H1 (cell line): ENCODE data around the gene RCAN2. TPM values are rescaled to one million over a fixed set of nuclear protein-coding genes. Genes with fewer than 3 reads are reported as not detected.

Experiments used
- CTCF ChIA-PET: fragments of 300-600 bp; sonication (Branson Sonifier 250); formaldehyde crosslinking; loops from one replicate; lab custom pipeline; 2021; ENCODE audit not compliant: partially characterized antibody; lab: Charles Lee
- POLR2A ChIA-PET: fragments of 300-600 bp; sonication (Branson Sonifier 250); formaldehyde crosslinking; loops from one replicate; lab custom pipeline; 2021; ENCODE audit warnings: inconsistent platforms; ENCODE audit not compliant: partially characterized antibody; lab: Charles Lee
- DNase-seq, 2 experiments: peaks; one replicate each; pipeline versions ENCODE4 v3.0.0 to v3.0.0-alpha.2; 2010 to 2022; ENCODE audit warnings: low spot score in 2 of 2, low read depth in 1 of 2, mixed read lengths in 1 of 2
- FAIRE-seq: peaks from 2 replicates; lab custom pipeline; 2011; peaks lifted over from hg19 to GRCh38; lab: Jason Lieb, UNC
- H2AFZ ChIP-seq: 2 replicates; pipeline ENCODE4 v1.8.1; 2012; ENCODE audit warnings: low read length, inconsistent platforms
- H2AK5ac ChIP-seq: 2 replicates; pipeline ENCODE4 v1.6.1; 2013; ENCODE audit warnings: low read depth, low read length
- H2BK120ac ChIP-seq: replicated peaks from 2 replicates; pipeline ENCODE3; 2013; ENCODE audit warnings: low read depth, low read length, inconsistent platforms
- H2BK12ac ChIP-seq: 2 replicates; pipeline ENCODE4 v1.6.1; 2013; ENCODE audit warnings: low read depth, low read length
- H2BK15ac ChIP-seq: 2 replicates; pipeline ENCODE4 v1.6.1; 2013; ENCODE audit warnings: low read length
- H2BK20ac ChIP-seq: 2 replicates; pipeline ENCODE4 v1.6.1; 2013; ENCODE audit warnings: low read length
- H2BK5ac ChIP-seq: 2 replicates; pipeline ENCODE4 v1.6.1; 2013; ENCODE audit warnings: low read depth, low read length
- H3K14ac ChIP-seq: 2 replicates; pipeline ENCODE4 v1.6.1; 2013; ENCODE audit warnings: inconsistent platforms; ENCODE audit not compliant: insufficient read length
- H3K18ac ChIP-seq: 2 replicates; pipeline ENCODE4 v1.6.1; 2013; ENCODE audit warnings: low read length; ENCODE audit errors: extremely low read depth
- H3K23ac ChIP-seq: 2 replicates; pipeline ENCODE4 v1.6.1; 2013; ENCODE audit warnings: inconsistent platforms; ENCODE audit not compliant: insufficient read length
- H3K23me2 ChIP-seq: 2 replicates; pipeline ENCODE4 v1.6.1; 2013; ENCODE audit warnings: low read depth, low read length
- H3K27ac ChIP-seq: 2 replicates; pipeline ENCODE4 v1.6.1; 2011; ENCODE audit warnings: low read depth, low read length, inconsistent platforms
- H3K27me3 ChIP-seq, 4 experiments: replicated peaks in 1 of 4; 1 replicate in 1 of 4; 2 replicates in 3 of 4; pipeline versions ENCODE4 v1.6.1 to v1.8.1; 2011 to 2013; ENCODE audit warnings: low read length in 3 of 4, mild to moderate bottlenecking in 3 of 4, inconsistent platforms in 2 of 4, mixed read lengths in 2 of 4, moderate library complexity in 1 of 4; ENCODE audit not compliant: control insufficient read depth in 3 of 4, insufficient read depth in 3 of 4; ENCODE audit errors: extremely low read depth in 1 of 4
- H3K36me3 ChIP-seq, 4 experiments: 2 replicates each; pipeline versions ENCODE4 v1.6.1 to v1.8.1; 2011 to 2013; ENCODE audit warnings: mild to moderate bottlenecking in 4 of 4, low read length in 3 of 4, moderate library complexity in 2 of 4, control low read depth in 1 of 4, inconsistent platforms in 1 of 4; ENCODE audit not compliant: insufficient read depth in 4 of 4, control insufficient read depth in 2 of 4
- H3K4ac ChIP-seq: replicated peaks from 2 replicates; pipeline ENCODE3; 2013; ENCODE audit warnings: low read length, low read depth, mixed read lengths, inconsistent platforms; ENCODE audit not compliant: insufficient read length
- H3K4me1 ChIP-seq, 4 experiments: replicated peaks in 1 of 4; 1 replicate in 1 of 4; 2 replicates in 3 of 4; pipeline versions ENCODE4 v1.6.1 to v1.8.1; 2011 to 2013; ENCODE audit warnings: low read length in 3 of 4, inconsistent platforms in 2 of 4, mixed read lengths in 1 of 4; ENCODE audit not compliant: insufficient read depth in 4 of 4, control insufficient read depth in 3 of 4
- H3K4me2 ChIP-seq, 2 experiments: 2 replicates each; pipeline versions ENCODE4 v1.6.1 to v1.8.1; 2011 to 2013; ENCODE audit warnings: low read depth in 2 of 2, low read length in 2 of 2, control low read depth in 1 of 2, inconsistent platforms in 1 of 2, mild to moderate bottlenecking in 1 of 2; ENCODE audit not compliant: insufficient read depth in 1 of 2
- H3K4me3 ChIP-seq, 4 experiments: fragments of 200-600, 300-600 bp in 1 of 4; sonication (generic), shearing (Covaris generic), sonication (Bioruptor Twin) in 1 of 4; 2 replicates each; pipeline versions ENCODE4 v1.5.1 to v1.8.1; 2011 to 2016; ENCODE audit warnings: low read length in 4 of 4, low read depth in 3 of 4, control low read depth in 2 of 4, inconsistent platforms in 2 of 4, mild to moderate bottlenecking in 2 of 4, mixed read lengths in 1 of 4, moderate library complexity in 1 of 4; ENCODE audit not compliant: insufficient read depth in 2 of 4; ENCODE audit errors: extremely low read depth in 1 of 4
- H3K56ac ChIP-seq: replicated peaks from 2 replicates; pipeline ENCODE3; 2013; ENCODE audit warnings: low read depth, mild to moderate bottlenecking, mixed read lengths, low read length, inconsistent platforms; ENCODE audit not compliant: insufficient read length
- H3K79me1 ChIP-seq: 2 replicates; pipeline ENCODE4 v1.6.1; 2013; ENCODE audit warnings: low read depth, low read length, control low read depth
- H3K79me2 ChIP-seq, 2 experiments: 2 replicates each; pipeline versions ENCODE4 v1.6.1 to v1.8.1; 2012 to 2013; ENCODE audit warnings: low read length in 2 of 2, mild to moderate bottlenecking in 2 of 2, inconsistent platforms in 1 of 2; ENCODE audit not compliant: insufficient read depth in 2 of 2, control insufficient read depth in 1 of 2
- H3K9ac ChIP-seq, 4 experiments: replicated peaks in 1 of 4; 1 replicate in 1 of 4; 2 replicates in 3 of 4; pipeline versions ENCODE4 v1.6.1 to v1.8.1; 2011 to 2013; ENCODE audit warnings: low read depth in 3 of 4, low read length in 3 of 4, control low read depth in 2 of 4, mild to moderate bottlenecking in 2 of 4, moderate library complexity in 2 of 4, inconsistent platforms in 1 of 4; ENCODE audit errors: extremely low read depth in 1 of 4
- H3K9me3 ChIP-seq, 2 experiments: 2 replicates each; pipeline versions ENCODE4 v1.6.1 to v1.8.1; 2012 to 2013; ENCODE audit warnings: mild to moderate bottlenecking in 2 of 2, moderate library complexity in 2 of 2, control low read depth in 1 of 2, inconsistent platforms in 1 of 2, low read depth in 1 of 2, low read length in 1 of 2, mixed read lengths in 1 of 2; ENCODE audit not compliant: insufficient read depth in 2 of 2
- H4K20me1 ChIP-seq, 2 experiments: replicated peaks in 1 of 2; 2 replicates each; pipeline versions ENCODE3 to v1.8.1; 2011 to 2013; ENCODE audit warnings: inconsistent platforms in 2 of 2, low read length in 2 of 2, mild to moderate bottlenecking in 1 of 2; ENCODE audit not compliant: insufficient read depth in 2 of 2, control insufficient read depth in 1 of 2
- H4K5ac ChIP-seq: 2 replicates; pipeline ENCODE4 v1.6.1; 2013; ENCODE audit warnings: low read length, low read depth, mixed read lengths, inconsistent platforms; ENCODE audit not compliant: insufficient read length
- H4K8ac ChIP-seq: 2 replicates; pipeline ENCODE4 v1.8.0; 2013; ENCODE audit warnings: mild to moderate bottlenecking, moderate library complexity, low read length, inconsistent platforms; ENCODE audit not compliant: insufficient read depth; ENCODE audit errors: extremely low read depth
- H4K91ac ChIP-seq: replicated peaks from 2 replicates; pipeline ENCODE3; 2013; ENCODE audit warnings: low read length, mixed read lengths, inconsistent platforms; ENCODE audit not compliant: insufficient read length
- E2F6 ChIP-seq: IDR thresholded peaks from 2 replicates; pipeline ENCODE4 v1.6.1; 2012; ENCODE audit warnings: inconsistent platforms
- HDAC6 ChIP-seq: IDR thresholded peaks from one replicate; pipeline ENCODE4 v1.7.1; 2012; ENCODE audit warnings: low read depth, mild to moderate bottlenecking, inconsistent platforms, low read length, moderate library complexity
- JUN ChIP-seq: IDR thresholded peaks from 2 replicates; pipeline ENCODE4 v1.6.1; 2011; ENCODE audit warnings: low read depth, mild to moderate bottlenecking, improper control_type of control experiment, low read length
- WGBS, 2 experiments: shearing (Covaris generic) in 1 of 2; methylation state at CpG; one replicate each; pipeline versions ENCODE4 v1.1.6 to v1.1.7; 2013 to 2015; ENCODE audit warnings: low lambda C conversion rate in 2 of 2, mixed read lengths in 2 of 2, inconsistent platforms in 1 of 2, low coverage in 1 of 2, missing lambda C conversion rate in 1 of 2; ENCODE audit not compliant: insufficient replicate concordance in 2 of 2, insufficient coverage in 1 of 2, insufficient read length in 1 of 2; ENCODE audit errors: extremely low coverage in 1 of 2, missing lambda C conversion rate in 1 of 2; 5-methylcytosine and 5-hydroxymethylcytosine counted together
- polyA plus RNA-seq, 7 experiments: library from polyadenylated mRNA; depleted of rRNA in 3 of 7; stranded (reverse) in 5 of 7; unstranded in 2 of 7; fragments of >200 nt in 5 of 7; fragments of 200-250 nt in 2 of 7; gene quantifications; 1 replicate in 5 of 7; 2 replicates in 1 of 7; 4 replicates in 1 of 7; pipeline versions ENCODE4 v1.2.1 to v1.2.3, GENCODE V29; 2011 to 2013; ENCODE audit warnings: missing spikeins in 2 of 7, mixed read lengths in 2 of 7
- total RNA-seq: library from RNA; stranded (reverse); fragmentation: NEBNext Ultra II Directional; extraction: Animal tissue kit (Norgen Biotek cat#: 25700); gene quantifications from 2 replicates; pipeline ENCODE4 v1.2.1, GENCODE V29; 2021

The RCAN2 gene
- total and polyA plus RNA-seq, 2 of the 8 experiments (the other 6 are each of a cell fraction or from before 2014, with no cell fraction given) = 5.0 to 8.5 TPM

DNA sequence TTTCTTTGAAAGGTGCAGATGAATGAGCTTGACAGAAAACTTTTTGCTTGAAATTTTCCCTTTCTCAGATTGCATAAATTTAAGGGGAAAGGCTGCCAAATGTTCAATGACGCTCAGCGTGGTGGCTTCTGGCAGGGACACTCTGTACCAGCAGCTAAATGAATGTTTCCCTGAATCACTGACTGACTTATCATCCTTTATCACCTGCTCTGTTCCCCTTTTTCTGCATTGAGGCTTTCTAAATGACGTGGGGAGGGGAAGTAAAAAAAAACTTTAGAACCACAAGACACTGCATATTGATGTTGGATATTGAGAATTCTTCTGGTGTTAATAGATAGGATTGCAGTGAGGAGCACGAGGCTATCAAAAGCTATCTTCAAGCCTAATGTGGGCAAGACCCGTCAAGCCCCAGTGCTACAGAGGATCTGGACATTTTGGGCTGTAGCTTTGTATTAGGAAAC lies 273.5 kb downstream of the RCAN2 start:
- WGBS, 2 experiments = 93% methylated on average over 5 of the region's 5 CpGs; no CpG with 5 or more reads in 1 of the 2 experiments
- H3K23me2 ChIP-seq = no peaks in the 10 kb centered on the region
- H2BK120ac ChIP-seq = no peak overlapping the region
- H2BK5ac ChIP-seq = no peak overlapping the region
- ChIA-PET CTCF (interaction anchor here (0.8 to 6.3 kb wide), 3 partner anchors 28 to 274 kb away, joined by 3 to 29 read pairs (median 6); partner anchors contain the start of gene RCAN2), POLR2A (no interaction called here)
- H2BK12ac ChIP-seq = no peak overlapping the region
- no peak overlapping the region for H4K91ac ChIP-seq
- H2BK20ac ChIP-seq = no peak overlapping the region
- H3K4me1 ChIP-seq = no peaks in the 10 kb centered on the region
- no peak overlapping the region for H2BK15ac ChIP-seq
- H3K23ac ChIP-seq = no peak overlapping the region
- FAIRE-seq = no peak
- no peak overlapping the region for H4K8ac ChIP-seq
- no peaks in the 10 kb centered on the region for H3K36me3 ChIP-seq
- H2AK5ac ChIP-seq = no peak overlapping the region
- no peak overlapping the region for H2AFZ ChIP-seq
- no peaks in the 10 kb centered on the region for H4K20me1 ChIP-seq
- no peak overlapping the region for H3K27ac ChIP-seq
- H3K9ac ChIP-seq = no peak overlapping the region
- H3K27me3 ChIP-seq = peaks cover 0 to 6% (median 0%) of the 10 kb centered on the region in 4 experiments; a peak in 2 of 7 replicates
- H3K79me1 ChIP-seq = no peaks in the 10 kb centered on the region
- H3K18ac ChIP-seq = no peak overlapping the region
- DNase-seq = no peak
- H4K5ac ChIP-seq = no peak overlapping the region
- no peaks in the 10 kb centered on the region for H3K9me3 ChIP-seq
- no peak overlapping the region for H3K14ac ChIP-seq
- no peak overlapping the region for H3K4me3 ChIP-seq
- H3K79me2 ChIP-seq = no peaks in the 10 kb centered on the region
- no peak overlapping the region for H3K56ac ChIP-seq
- TF ChIP-seq JUN (no peak), E2F6 (no peak), HDAC6 (no peak)
- TF ChIP-seq, all 59 proteins: peak for 0
- Histone ChIP-seq H3K4ac (no peak overlapping the region), H3K4me2 (no peak overlapping the region)
